Activated T-cell treated with anti-CD3 and anti-CD28 coated beads for 48 hours (primary cell): ENCODE measurements around the gene SUGCT.
"Not testable (repeated sequence)": the region's sequence is repeated elsewhere in the genome, so short reads cannot be mapped to it uniquely, and the experiment has no call there.

Experiments
- DNase-seq: peaks from one replicate; pipeline ENCODE4 v3.0.0-alpha.2; 2020; ENCODE audit warnings: low read depth

SUGCT gene

DNA sequence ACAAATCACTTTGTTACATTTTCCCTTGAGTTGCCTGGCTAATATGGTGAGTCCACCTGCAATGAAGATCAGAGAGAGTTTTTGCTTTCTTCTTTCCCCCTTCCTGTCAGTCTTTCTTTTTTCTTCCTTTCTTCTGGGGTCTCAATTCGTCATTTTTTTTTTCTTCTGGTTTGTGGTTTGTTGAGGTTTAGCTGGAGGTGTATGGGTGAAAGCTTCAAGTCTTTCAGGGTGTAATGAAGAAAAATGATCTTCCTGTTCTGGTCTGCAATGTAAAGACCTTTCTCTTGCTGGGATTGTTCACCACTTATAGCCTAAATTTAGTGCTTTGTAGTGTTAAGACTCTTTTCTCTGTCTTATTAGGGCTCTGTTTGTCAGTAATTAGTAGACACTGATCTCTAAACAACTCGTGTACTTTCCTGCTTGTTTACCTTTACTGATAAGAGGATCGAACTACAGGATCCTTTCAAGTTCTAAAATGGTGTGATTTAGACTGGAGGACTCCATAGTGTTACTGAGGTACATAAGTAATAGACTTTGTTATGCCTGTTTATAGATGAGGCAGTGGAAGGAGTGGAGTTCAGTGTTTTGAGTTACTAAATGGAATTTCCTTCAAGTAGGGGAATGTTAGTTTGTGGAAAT lies 129.1 kb downstream of the SUGCT start:
- no peak for DNase-seq

GRCh38 chr7:40267583-40267982 lies 132.8 kb downstream of the SUGCT start:
- DNase-seq = no peak

- DNase-seq = not testable (repeated sequence)
Observed at GRCh38 chr7:40268810-40269209, 134.0 kb downstream of the SUGCT start.

DNA sequence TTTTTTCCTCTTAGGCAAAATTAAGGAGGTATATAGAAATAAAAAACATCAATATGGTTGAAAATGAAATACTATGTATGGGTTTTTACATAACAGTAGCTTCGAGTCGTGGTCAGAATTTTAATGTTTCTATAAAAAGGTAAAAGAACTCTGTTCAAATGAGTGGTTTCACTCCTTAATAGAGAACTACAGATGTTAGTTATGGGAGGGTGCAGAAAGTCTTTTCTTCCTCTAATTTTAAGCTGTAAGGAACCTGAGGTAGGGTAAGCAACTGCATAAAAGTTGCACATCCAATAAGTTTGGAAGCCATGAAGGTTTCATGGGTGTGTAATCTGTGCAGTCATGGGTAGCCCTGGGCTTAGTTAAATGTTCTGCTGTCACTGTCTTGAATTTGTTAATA lies 141.3 kb downstream of the SUGCT start:
- DNase-seq = no peak

DNA sequence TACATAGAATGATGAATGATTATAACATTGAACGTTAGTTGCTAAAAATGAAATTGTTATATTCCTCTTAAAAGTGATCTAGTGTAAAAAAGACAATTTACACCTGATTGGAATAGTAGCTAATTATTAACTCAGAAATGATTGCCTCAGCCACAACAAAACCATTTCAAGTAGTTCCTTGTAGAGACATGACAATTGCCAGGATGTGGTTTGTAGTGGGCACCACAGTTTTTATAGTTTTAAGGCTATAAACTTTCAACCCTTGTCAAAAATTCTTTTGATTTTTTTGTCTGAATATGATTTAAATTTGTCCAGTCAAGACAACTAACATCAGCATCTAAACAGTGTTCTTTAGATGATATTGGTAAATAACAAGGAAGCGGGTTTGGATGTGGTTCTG lies 145.2 kb downstream of the SUGCT start:
- no peak for DNase-seq

GRCh38 chr7:40282858-40283257 lies 148.1 kb downstream of the SUGCT start:
- DNase-seq = no peak

- DNase-seq = no peak
Observed at GRCh38 chr7:40283391-40283790, 148.6 kb downstream of the SUGCT start.

- no peak for DNase-seq
Observed at GRCh38 chr7:40288827-40289226, 154.0 kb downstream of the SUGCT start.

DNA sequence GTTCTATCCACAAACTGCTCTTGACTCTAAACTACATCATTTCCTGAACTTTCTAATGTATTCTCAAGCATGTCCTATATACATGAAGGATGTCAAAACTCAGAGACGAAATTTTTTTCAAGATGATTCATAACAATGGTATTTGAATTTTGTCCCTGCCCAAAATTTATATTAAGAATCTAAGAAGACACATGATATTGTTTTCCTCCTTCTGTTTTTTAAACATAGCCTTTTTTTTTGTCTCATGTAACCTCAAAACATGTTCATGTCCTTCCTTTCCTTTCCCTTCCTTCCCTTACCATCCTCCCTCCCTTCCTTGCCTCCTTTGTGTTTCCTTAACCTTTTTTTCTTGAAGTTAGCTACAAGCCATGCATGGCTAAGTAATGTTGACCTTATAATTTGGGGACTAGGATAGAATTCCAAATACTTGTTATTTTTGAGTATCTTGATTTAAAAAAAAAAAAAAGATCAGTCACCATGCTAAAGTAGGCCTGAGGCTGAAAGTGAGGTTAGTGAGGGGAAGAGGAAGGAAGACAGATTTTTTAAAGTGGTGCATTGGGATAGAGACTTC lies 163.0 kb downstream of the SUGCT start:
- DNase-seq = no peak

GRCh38 chr7:40298421-40298820 lies 163.6 kb downstream of the SUGCT start:
- no peak for DNase-seq

DNA sequence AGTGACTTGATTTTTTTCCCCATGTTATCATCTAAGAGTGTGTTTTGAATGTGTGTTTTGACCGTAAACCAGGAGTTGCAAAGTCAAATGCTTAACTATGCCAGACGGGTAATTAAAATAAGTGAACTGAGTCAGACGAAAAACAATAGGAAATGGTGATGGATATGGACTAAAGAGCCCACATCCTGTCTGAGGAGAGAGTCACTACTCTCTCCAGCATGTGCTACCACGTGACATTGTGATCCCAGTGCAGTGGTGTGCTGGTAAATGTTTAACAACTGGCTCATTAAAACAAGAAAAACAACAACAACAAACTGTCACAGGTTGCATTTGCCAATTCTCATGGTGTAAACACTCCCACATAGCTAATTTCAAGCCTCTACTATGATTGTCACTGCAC lies 164.3 kb downstream of the SUGCT start:
- DNase-seq = no peak

DNA sequence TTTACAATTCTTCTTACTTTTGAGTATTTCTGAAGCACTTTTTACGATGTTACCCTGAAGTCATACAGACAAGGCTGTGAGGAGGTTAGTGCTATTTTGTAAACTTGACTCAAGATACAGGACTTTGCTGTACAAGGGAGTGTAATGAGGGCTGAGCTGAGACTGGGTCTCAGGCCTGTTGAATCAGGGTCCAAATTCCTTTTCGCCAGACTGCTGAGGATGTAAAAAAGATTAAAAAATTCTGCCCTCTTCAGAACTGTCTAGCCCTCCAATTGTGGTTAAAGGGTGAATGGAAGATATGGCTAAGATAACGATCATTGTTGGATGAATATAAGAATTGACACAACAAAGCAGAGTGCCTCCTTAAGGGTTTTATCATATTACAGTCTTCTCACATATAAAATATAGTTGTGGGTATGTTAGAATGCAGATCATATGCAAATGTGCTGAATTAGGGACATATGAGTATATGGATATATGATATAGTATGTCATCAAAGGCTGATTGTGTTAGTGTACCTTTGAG lies 165.4 kb downstream of the SUGCT start:
- DNase-seq = no peak

- no peak for DNase-seq
Observed at GRCh38 chr7:40301486-40302068, 166.8 kb downstream of the SUGCT start.

DNA sequence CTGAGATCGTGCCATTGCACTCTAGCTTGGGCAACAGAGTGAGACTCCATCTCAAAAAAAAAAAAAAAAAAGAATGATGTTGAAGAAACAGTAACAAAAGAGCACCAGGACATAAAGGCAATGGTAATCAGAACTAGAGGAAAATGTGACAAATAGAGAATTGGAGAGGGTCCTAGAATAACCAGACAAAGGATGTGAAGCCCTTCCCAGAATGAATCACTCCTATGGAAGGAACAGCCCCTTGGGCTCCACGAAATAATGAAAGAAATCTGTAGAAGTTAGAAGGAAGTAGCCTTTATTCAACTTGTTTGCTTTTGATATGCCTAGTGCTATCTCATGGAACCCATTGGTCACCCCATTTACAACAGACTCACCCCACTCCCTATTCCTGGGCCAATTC lies 169.2 kb downstream of the SUGCT start:
- DNase-seq = no peak

GRCh38 chr7:40305229-40305628 lies 170.4 kb downstream of the SUGCT start:
- DNase-seq = no peak

- DNase-seq = no peak
Observed at GRCh38 chr7:40306025-40306424, 171.2 kb downstream of the SUGCT start.

- DNase-seq = no peak
Observed at GRCh38 chr7:40306596-40306995, 171.8 kb downstream of the SUGCT start.

DNA sequence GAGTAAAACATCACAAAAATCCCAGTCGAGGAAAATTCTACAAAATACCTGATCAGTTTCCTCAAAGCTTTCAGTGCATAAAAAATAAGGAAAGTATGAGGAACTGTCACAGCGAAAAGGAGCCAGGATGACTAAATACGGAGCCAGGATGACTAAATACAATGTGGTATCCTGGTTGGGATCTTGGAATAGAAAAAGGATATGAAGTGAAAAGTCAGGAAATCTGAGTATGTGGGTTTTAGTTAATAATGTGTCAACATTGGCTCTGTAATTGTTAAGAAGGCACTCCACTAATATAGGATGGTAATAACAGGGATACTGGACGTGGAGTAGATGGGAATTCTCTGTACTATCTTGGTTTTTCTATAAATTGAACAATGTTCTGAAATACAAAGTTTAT lies 175.5 kb downstream of the SUGCT start:
- DNase-seq = no peak

- DNase-seq = no peak
Observed at GRCh38 chr7:40311307-40311706, 176.5 kb downstream of the SUGCT start.

- DNase-seq = no peak
Observed at GRCh38 chr7:40315277-40315676, 180.5 kb downstream of the SUGCT start.

DNA sequence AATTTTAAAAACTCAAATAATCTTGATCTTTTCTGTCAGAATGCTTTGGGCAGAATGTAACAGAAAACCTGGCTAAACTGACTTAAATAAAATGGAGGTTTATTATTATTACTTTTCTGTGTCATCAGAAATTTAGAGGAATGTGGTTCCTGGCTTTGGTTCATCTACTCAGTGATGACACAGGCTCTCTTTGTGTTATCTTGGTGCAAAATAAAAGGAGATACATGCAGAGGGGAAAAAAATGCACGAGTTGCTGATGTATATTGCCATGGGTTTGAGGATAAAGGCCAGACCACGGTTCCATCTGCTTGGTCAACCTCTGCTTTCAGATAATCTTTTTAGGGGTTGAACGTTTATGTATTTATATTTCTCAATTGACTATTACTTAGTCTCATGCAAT lies 181.4 kb downstream of the SUGCT start:
- no peak for DNase-seq

DNA sequence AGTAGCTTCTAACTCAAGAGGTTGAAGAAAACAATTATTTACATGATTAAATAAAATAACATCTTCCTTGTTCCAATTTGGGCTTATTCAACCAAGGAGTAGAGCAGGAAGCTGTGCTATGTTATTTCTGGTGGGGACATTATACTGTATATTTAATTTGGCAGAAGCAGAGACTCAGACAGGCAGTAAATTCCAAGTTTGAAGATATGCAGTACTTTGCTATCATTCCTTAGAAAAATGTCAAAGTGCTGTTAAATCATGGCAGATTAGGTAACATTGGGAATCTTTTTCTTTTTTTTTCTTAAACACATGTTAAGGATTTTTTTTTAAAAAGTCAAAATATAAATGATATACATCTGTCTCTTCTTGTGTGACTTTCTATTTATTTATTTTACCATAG lies 190.1 kb downstream of the SUGCT start:
- DNase-seq = no peak

GRCh38 chr7:40327113-40327512 lies 192.3 kb downstream of the SUGCT start:
- no peak for DNase-seq

DNA sequence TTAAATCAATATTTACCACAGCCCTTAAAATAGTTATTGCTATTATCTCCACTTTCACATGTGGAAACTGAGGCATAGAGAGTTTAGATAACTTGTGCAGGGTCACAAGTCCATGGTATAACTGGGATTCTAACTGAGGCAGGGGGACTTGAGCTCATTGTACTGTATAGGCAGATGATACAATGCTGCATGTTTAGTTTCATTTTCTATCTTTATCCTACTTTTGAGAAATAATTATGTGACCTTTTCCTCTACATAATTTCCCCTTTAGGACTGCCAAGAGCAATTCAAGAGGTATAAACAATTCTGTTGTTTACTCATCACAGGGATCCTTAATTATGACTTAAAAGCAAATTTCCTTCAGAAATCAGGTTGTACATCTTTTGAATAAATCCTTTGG lies 193.1 kb downstream of the SUGCT start:
- DNase-seq = no peak
